HCT116 (cell line): ENCODE data around the gene SLC18B1. TPM values are rescaled to one million over a fixed set of nuclear protein-coding genes. Genes with fewer than 3 reads are reported as not detected.

Experiments used
- ATAC-seq: fragments of 200-7000 bp; cut with Tn5 transposase; 2 replicates; pipeline ENCODE4 v1.9.1; 2020; ENCODE audit warnings: mild to moderate bottlenecking, moderate library complexity
- BruUV-seq: library from RNA; stranded (reverse); fragments of 400-500 nt; replicated peaks from 2 replicates; lab custom pipeline; 2021; lab: Mats Ljungman, UMichigan
- CTCF ChIA-PET: fragments of 300-600 bp; sonication (Branson Sonifier 250); formaldehyde crosslinking; loops from one replicate; lab custom pipeline; 2021; ENCODE audit warnings: antibody characterized with exemption; lab: Charles Lee
- POLR2A ChIA-PET: fragments of 300-600, 350-600 bp; sonication (Branson Sonifier 250); formaldehyde crosslinking; loops from one replicate; lab custom pipeline; 2021; ENCODE audit warnings: antibody characterized with exemption; lab: Charles Lee
- RAD21 ChIA-PET, 2 experiments: fragments of 300-600 bp; sonication (Branson Sonifier 250); formaldehyde crosslinking; loops; one replicate each; lab custom pipeline; 2023; ENCODE audit warnings: low total read pairs in 2 of 2; ENCODE audit not compliant: uncharacterized antibody in 2 of 2, unreplicated experiment in 2 of 2, low non-redundant PET in 1 of 2; lab: Charles Lee
- DNase-seq: peaks from one replicate; pipeline ENCODE4 v3.0.0-alpha.2; 2010; ENCODE audit warnings: low read depth, low spot score
- H2AFZ ChIP-seq: fragments of 200-600 bp; shearing (Covaris generic), sonication (generic); 2 replicates; pipeline ENCODE4 v1.6.1; 2017; ENCODE audit warnings: low read depth, mixed run types, mixed read lengths, antibody characterized with exemption, low read length; ENCODE audit not compliant: poor library complexity, severe bottlenecking
- H3K27ac ChIP-seq: 2 replicates; pipeline ENCODE4 v1.5.1; 2012; ENCODE audit warnings: low read depth, low read length
- H3K27me3 ChIP-seq: fragments of 200-600 bp; sonication (generic); 2 replicates; pipeline ENCODE4 v1.6.1; 2016; ENCODE audit warnings: mixed run types, low read length, mixed read lengths; ENCODE audit not compliant: insufficient read depth
- H3K36me3 ChIP-seq, 2 experiments: fragments of 200-500 bp in 1 of 2; fragments of 200-600 bp in 1 of 2; sonication (Bioruptor generic) in 1 of 2; sonication (generic) in 1 of 2; 2 replicates each; pipeline versions ENCODE4 v1.5.1 to v1.6.1; 2014 to 2016; ENCODE audit warnings: low read length in 2 of 2, inconsistent platforms in 1 of 2, mixed read lengths in 1 of 2, mixed run types in 1 of 2; ENCODE audit not compliant: insufficient read depth in 2 of 2, control insufficient read depth in 1 of 2
- H3K4me1 ChIP-seq, 2 experiments: fragments of 200-600 bp in 1 of 2; sonication (generic) in 1 of 2; 2 replicates each; pipeline versions ENCODE4 v1.5.1 to v1.6.1; 2012 to 2017; ENCODE audit warnings: low read length in 2 of 2, inconsistent platforms in 1 of 2, mild to moderate bottlenecking in 1 of 2, mixed read lengths in 1 of 2, mixed run types in 1 of 2, moderate library complexity in 1 of 2; ENCODE audit not compliant: insufficient read depth in 2 of 2, control insufficient read depth in 1 of 2
- H3K4me2 ChIP-seq: fragments of 200-600 bp; sonication (generic); 2 replicates; pipeline ENCODE4 v1.6.1; 2017; ENCODE audit warnings: mixed run types, low read length, mixed read lengths
- H3K4me3 ChIP-seq, 2 experiments: fragments of 200-600 bp in 1 of 2; sonication (generic) in 1 of 2; replicated peaks in 1 of 2; 2 replicates each; pipeline ENCODE4 v1.5.1; 2011 to 2016; ENCODE audit warnings: low read length in 2 of 2, control low read depth in 1 of 2, low read depth in 1 of 2, mild to moderate bottlenecking in 1 of 2, mixed read lengths in 1 of 2, mixed run types in 1 of 2
- H3K79me2 ChIP-seq: fragments of 200-600 bp; sonication (generic); 2 replicates; pipeline ENCODE4 v1.6.1; 2017; ENCODE audit warnings: mild to moderate bottlenecking, mixed run types, low read length, moderate library complexity, mixed read lengths; ENCODE audit not compliant: insufficient read depth
- H3K9ac ChIP-seq: fragments of 200-600 bp; sonication (generic); 2 replicates; pipeline ENCODE4 v1.6.1; 2016; ENCODE audit warnings: low read length, mixed read lengths
- H3K9me2 ChIP-seq: fragments of 200-600 bp; sonication (generic), shearing (Covaris generic); 2 replicates; pipeline ENCODE4 v1.6.1; 2017; ENCODE audit warnings: mixed run types, mild to moderate bottlenecking, moderate library complexity; ENCODE audit not compliant: insufficient read depth
- H3K9me3 ChIP-seq, 2 experiments: fragments of 200-500 bp in 1 of 2; fragments of 200-600 bp in 1 of 2; sonication (Bioruptor generic) in 1 of 2; sonication (generic) in 1 of 2; 2 replicates each; pipeline ENCODE4 v1.6.1; 2014 to 2017; ENCODE audit warnings: low read length in 2 of 2, mixed read lengths in 2 of 2, inconsistent platforms in 1 of 2, low read depth in 1 of 2, mild to moderate bottlenecking in 1 of 2, mixed run types in 1 of 2, moderate library complexity in 1 of 2; ENCODE audit not compliant: control insufficient read depth in 1 of 2, insufficient read depth in 1 of 2
- H4K20me1 ChIP-seq: fragments of 200-600 bp; sonication (generic), shearing (Covaris generic); 2 replicates; pipeline ENCODE4 v1.6.1; 2017; ENCODE audit warnings: mixed run types, mild to moderate bottlenecking, moderate library complexity; ENCODE audit not compliant: insufficient read depth
- CBX3 ChIP-seq: IDR thresholded peaks from 2 replicates; pipeline ENCODE4 v1.6.1; 2012; ENCODE audit warnings: low read depth
- ELF1 ChIP-seq: IDR thresholded peaks from 2 replicates; pipeline ENCODE4 v1.6.1; 2012; ENCODE audit warnings: low read depth, borderline replicate concordance
- FOSL1 ChIP-seq: IDR thresholded peaks from 2 replicates; pipeline ENCODE4 v1.6.1; 2012; ENCODE audit warnings: low read depth
- JUND ChIP-seq: IDR thresholded peaks from 2 replicates; pipeline ENCODE4 v1.6.1; 2012
- POLR2A ChIP-seq: IDR thresholded peaks from 2 replicates; pipeline ENCODE4 v1.7.0; 2011; ENCODE audit warnings: borderline replicate concordance; ENCODE audit not compliant: insufficient read depth, insufficient read length; ENCODE audit errors: extremely low read depth
- POLR2AphosphoS5 ChIP-seq: IDR thresholded peaks from 2 replicates; pipeline ENCODE4 v1.6.1; 2011; ENCODE audit warnings: mild to moderate bottlenecking, low read depth, low read length, moderate library complexity
- SIN3A ChIP-seq: IDR thresholded peaks from 2 replicates; pipeline ENCODE4 v1.6.1; 2012; ENCODE audit warnings: low read depth
- SP1 ChIP-seq: IDR thresholded peaks from 2 replicates; pipeline ENCODE4 v1.6.1; 2012; ENCODE audit warnings: low read depth
- SRF ChIP-seq: IDR thresholded peaks from 2 replicates; pipeline ENCODE4 v1.6.1; 2012; ENCODE audit warnings: low read depth
- TCF7L2 ChIP-seq: IDR thresholded peaks from 2 replicates; pipeline ENCODE4 v1.7.0; 2011; ENCODE audit warnings: borderline replicate concordance, inconsistent platforms; ENCODE audit not compliant: insufficient read depth, insufficient read length; ENCODE audit errors: extremely low read depth
- YY1 ChIP-seq: IDR thresholded peaks from 2 replicates; pipeline ENCODE4 v1.6.1; 2011; ENCODE audit warnings: low read length, low read depth, moderate library complexity, mild to moderate bottlenecking; ENCODE audit not compliant: insufficient replicate concordance; ENCODE audit errors: extremely low read depth
- ZFX ChIP-seq: fragments of 450-650 bp; IDR thresholded peaks from 2 replicates; pipeline ENCODE4 v1.6.1; 2017
- ZNF274 ChIP-seq: fragments of 200-500 bp; sonication (Bioruptor generic); IDR thresholded peaks from 2 replicates; pipeline ENCODE4 v1.6.1; 2014; ENCODE audit warnings: mild to moderate bottlenecking, low read depth, low read length, inconsistent platforms
- intact Hi-C: fragments of 100-400 bp; cut with micrococcal nuclease; formaldehyde crosslinking; loops from 2 replicates; pipeline ENCODE4 v1.10.0; 2022
- total RNA-seq: library from RNA; stranded (reverse); gene quantifications from one replicate; pipeline ENCODE4 v1.2.1, GENCODE V29; 2021; ENCODE audit not compliant: unreplicated experiment
- TF ChIP-seq, protein P1 (sequence below), 3 experiments: fragments of 200-600 bp in 1 of 3; sonication (generic) in 1 of 3; IDR thresholded peaks in 2 of 3; conservative IDR thresholded peaks in 1 of 3; 2 replicates each; pipeline ENCODE4 v1.5.1; 2012 to 2017; ENCODE audit warnings: low read depth in 2 of 3, low read length in 2 of 3, antibody characterized with exemption in 1 of 3, borderline replicate concordance in 1 of 3, control low read depth in 1 of 3, mild to moderate bottlenecking in 1 of 3, mixed read lengths in 1 of 3, mixed run types in 1 of 3, moderate library complexity in 1 of 3; ENCODE audit not compliant: insufficient read depth in 1 of 3
- TF ChIP-seq, protein P2 (sequence below): IDR thresholded peaks from 2 replicates; pipeline ENCODE4 v1.6.1; 2012
- TF ChIP-seq, protein P3 (sequence below): IDR thresholded peaks from 2 replicates; pipeline ENCODE4 v1.6.1; 2012; ENCODE audit warnings: low read depth
- TF ChIP-seq, protein P4 (sequence below): IDR thresholded peaks from 2 replicates; pipeline ENCODE4 v1.6.1; 2012

The SLC18B1 gene
- total RNA-seq, 1 experiment from 2014 or later, result 18.1 TPM

DNA sequence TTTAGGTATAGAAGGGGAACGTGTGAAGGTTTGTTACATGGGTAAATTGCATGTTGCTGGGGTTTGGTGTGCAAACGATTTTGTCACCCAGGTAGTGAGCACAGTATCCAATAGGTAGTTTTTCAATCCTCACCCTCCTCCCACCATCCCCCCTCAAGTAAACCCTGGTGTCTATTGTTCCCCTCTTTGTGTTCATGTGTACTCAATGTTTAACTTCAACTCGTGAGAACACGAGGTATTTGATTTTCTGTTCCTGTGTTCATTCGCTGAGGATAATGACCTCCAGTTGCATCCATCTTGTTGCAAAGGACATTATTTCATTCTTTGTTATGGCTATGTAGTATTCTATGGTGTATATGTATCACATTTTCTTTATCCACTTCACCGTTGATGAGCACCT is 73.0 kb downstream of the SLC18B1 start (continued):
- no peak for TF ChIP-seq TCF7L2
- TF ChIP-seq, protein P1, sequence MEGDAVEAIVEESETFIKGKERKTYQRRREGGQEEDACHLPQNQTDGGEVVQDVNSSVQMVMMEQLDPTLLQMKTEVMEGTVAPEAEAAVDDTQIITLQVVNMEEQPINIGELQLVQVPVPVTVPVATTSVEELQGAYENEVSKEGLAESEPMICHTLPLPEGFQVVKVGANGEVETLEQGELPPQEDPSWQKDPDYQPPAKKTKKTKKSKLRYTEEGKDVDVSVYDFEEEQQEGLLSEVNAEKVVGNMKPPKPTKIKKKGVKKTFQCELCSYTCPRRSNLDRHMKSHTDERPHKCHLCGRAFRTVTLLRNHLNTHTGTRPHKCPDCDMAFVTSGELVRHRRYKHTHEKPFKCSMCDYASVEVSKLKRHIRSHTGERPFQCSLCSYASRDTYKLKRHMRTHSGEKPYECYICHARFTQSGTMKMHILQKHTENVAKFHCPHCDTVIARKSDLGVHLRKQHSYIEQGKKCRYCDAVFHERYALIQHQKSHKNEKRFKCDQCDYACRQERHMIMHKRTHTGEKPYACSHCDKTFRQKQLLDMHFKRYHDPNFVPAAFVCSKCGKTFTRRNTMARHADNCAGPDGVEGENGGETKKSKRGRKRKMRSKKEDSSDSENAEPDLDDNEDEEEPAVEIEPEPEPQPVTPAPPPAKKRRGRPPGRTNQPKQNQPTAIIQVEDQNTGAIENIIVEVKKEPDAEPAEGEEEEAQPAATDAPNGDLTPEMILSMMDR (IDR thresholded peaks at IDR 0.05 in 2 of 3, conservative IDR thresholded peaks at IDR 0.05 in 1 of 3; ENCODE audit: borderline replicate concordance in 1 of 3, insufficient read depth in 1 of 3, low read depth in 2 of 3, low read length in 2 of 3), result no peak
- no peak for TF ChIP-seq ZFX
- TF ChIP-seq SIN3A, result no peak

DNA sequence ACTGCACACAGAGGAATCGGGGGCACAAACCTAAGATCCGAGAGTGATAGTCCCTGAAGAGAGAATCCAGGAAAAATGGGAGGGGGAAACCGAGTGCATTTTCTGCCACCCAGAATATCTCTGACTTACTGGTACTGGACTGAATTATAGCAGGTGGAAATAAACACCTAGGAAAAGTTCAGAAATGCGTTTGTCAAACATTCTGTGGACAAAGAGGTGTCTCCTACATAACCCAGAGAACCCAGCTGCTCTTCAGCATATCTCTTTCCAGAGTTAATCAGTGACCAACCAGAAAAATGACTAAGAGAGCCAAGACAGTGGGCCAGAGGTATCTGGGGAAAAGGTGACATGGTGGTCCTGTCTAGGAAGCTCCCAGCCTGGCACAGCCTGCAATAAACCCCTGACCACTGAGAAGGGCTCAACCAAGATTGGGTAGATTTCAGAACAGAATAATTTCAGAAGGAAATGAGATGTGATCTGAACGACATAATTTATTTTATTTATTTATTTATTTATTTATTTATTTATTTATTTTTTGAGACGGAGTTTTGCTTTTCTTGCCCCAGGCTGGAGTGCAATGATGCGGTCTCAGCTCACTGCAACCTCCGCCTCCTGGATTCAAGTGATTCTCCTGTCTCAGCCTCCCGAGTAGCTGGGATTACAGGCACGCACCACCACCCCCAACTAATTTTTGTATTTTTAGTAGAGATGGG is 78.5 kb downstream of the SLC18B1 start:
- no peaks in the 10 kb centered on the region for H3K27me3 ChIP-seq
- DNase-seq (no peak), ATAC-seq (no peak)
- no peak overlapping the region for H3K9ac ChIP-seq
- RAD21 ChIA-PET, result no interaction called here
- H3K4me1 ChIP-seq, result no peaks in the 10 kb centered on the region
- H4K20me1 ChIP-seq, result no peaks in the 10 kb centered on the region
- BruUV-seq, result no TSS peak
- no peak overlapping the region for H2AFZ ChIP-seq
- no peaks in the 10 kb centered on the region for H3K79me2 ChIP-seq
- no peak overlapping the region for H3K27ac ChIP-seq
- H3K4me2 ChIP-seq, result no peak overlapping the region
- CTCF ChIA-PET, result no interaction called here
- H3K9me2 ChIP-seq, result no peaks in the 10 kb centered on the region
- H3K9me3 ChIP-seq, result no peaks in the 10 kb centered on the region
- H3K4me3 ChIP-seq, result no peak overlapping the region
- POLR2A ChIA-PET, result no interaction called here
- no peaks in the 10 kb centered on the region for H3K36me3 ChIP-seq
- intact Hi-C loops, result no loop called here
- TF ChIP-seq SRF (no peak), ELF1 (no peak), YY1 (no peak), FOSL1 (no peak), ZFX (no peak), JUND (no peak), POLR2AphosphoS5 (no peak), TCF7L2 (no peak), CBX3 (no peak), ZNF274 (no peak), SP1 (no peak), POLR2A (no peak)
- TF ChIP-seq, protein P2, sequence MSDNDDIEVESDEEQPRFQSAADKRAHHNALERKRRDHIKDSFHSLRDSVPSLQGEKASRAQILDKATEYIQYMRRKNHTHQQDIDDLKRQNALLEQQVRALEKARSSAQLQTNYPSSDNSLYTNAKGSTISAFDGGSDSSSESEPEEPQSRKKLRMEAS, result no peak
- TF ChIP-seq, protein P1 (IDR thresholded peaks at IDR 0.05 in 2 of 3, conservative IDR thresholded peaks at IDR 0.05 in 1 of 3; ENCODE audit: borderline replicate concordance in 1 of 3, insufficient read depth in 1 of 3, low read depth in 2 of 3, low read length in 2 of 3), result no peak
- TF ChIP-seq, protein P3, sequence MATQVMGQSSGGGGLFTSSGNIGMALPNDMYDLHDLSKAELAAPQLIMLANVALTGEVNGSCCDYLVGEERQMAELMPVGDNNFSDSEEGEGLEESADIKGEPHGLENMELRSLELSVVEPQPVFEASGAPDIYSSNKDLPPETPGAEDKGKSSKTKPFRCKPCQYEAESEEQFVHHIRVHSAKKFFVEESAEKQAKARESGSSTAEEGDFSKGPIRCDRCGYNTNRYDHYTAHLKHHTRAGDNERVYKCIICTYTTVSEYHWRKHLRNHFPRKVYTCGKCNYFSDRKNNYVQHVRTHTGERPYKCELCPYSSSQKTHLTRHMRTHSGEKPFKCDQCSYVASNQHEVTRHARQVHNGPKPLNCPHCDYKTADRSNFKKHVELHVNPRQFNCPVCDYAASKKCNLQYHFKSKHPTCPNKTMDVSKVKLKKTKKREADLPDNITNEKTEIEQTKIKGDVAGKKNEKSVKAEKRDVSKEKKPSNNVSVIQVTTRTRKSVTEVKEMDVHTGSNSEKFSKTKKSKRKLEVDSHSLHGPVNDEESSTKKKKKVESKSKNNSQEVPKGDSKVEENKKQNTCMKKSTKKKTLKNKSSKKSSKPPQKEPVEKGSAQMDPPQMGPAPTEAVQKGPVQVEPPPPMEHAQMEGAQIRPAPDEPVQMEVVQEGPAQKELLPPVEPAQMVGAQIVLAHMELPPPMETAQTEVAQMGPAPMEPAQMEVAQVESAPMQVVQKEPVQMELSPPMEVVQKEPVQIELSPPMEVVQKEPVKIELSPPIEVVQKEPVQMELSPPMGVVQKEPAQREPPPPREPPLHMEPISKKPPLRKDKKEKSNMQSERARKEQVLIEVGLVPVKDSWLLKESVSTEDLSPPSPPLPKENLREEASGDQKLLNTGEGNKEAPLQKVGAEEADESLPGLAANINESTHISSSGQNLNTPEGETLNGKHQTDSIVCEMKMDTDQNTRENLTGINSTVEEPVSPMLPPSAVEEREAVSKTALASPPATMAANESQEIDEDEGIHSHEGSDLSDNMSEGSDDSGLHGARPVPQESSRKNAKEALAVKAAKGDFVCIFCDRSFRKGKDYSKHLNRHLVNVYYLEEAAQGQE, result no peak
- TF ChIP-seq, protein P4, sequence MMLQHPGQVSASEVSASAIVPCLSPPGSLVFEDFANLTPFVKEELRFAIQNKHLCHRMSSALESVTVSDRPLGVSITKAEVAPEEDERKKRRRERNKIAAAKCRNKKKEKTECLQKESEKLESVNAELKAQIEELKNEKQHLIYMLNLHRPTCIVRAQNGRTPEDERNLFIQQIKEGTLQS, result no peak
